WTC11 (cell line): ENCODE measurements around the gene SPIRE2. TPM values are rescaled to one million over a fixed set of nuclear protein-coding genes. Genes with fewer than 3 reads are reported as not detected.

Experiments
- ATAC-seq: fragments of 200-7000 bp; cut with Tn5 transposase; 2 replicates; pipeline ENCODE4 v1.10.0; 2021; ENCODE audit warnings: mild to moderate bottlenecking, moderate library complexity
- CTCF ChIA-PET: fragments of 300-600 bp; sonication (Branson Sonifier 250); formaldehyde crosslinking; loops from one replicate; lab custom pipeline; 2021; ENCODE audit warnings: antibody characterized with exemption; lab: Charles Lee
- POLR2A ChIA-PET: fragments of 350-600 bp; sonication (Branson Sonifier 250); formaldehyde crosslinking; loops from one replicate; lab custom pipeline; 2021; ENCODE audit warnings: antibody characterized with exemption; lab: Charles Lee
- DNase-seq: peaks from one replicate; pipeline ENCODE4 v3.0.0; 2021; ENCODE audit warnings: low spot score
- H3K27ac Mint-ChIP-seq: 2 replicates; pipeline ENCODE4 v1.8.0; 2021; ENCODE audit warnings: mixed read lengths
- H3K27me3 Mint-ChIP-seq: 2 replicates; pipeline ENCODE4 v1.8.0; 2021; ENCODE audit warnings: low read depth, mild to moderate bottlenecking, moderate library complexity, mixed read lengths
- H3K36me3 Mint-ChIP-seq: 2 replicates; pipeline ENCODE4 v1.8.0; 2021; ENCODE audit warnings: mixed read lengths
- H3K4me1 Mint-ChIP-seq: 2 replicates; pipeline ENCODE4 v1.8.0; 2022; ENCODE audit warnings: mixed read lengths
- H3K4me3 Mint-ChIP-seq: 2 replicates; pipeline ENCODE4 v1.8.0; 2021; ENCODE audit warnings: mild to moderate bottlenecking, moderate library complexity, mixed read lengths
- H3K9me3 Mint-ChIP-seq: 2 replicates; pipeline ENCODE4 v1.8.0; 2021; ENCODE audit warnings: mixed read lengths
- ESRRA ChIP-seq: sonication (generic); formaldehyde crosslinking; IDR thresholded peaks from 2 replicates; pipeline ENCODE4 v1.8.1; 2022; ENCODE audit warnings: mild to moderate bottlenecking, missing genetic modification reagents, borderline replicate concordance
- FOXJ3 ChIP-seq: sonication (generic); formaldehyde crosslinking; IDR thresholded peaks from 2 replicates; pipeline ENCODE4 v1.9.0; 2021; ENCODE audit warnings: missing genetic modification reagents, mild to moderate bottlenecking, borderline replicate concordance
- FOXK1 ChIP-seq: sonication (generic); formaldehyde crosslinking; IDR thresholded peaks from 2 replicates; pipeline ENCODE4 v1.8.0; 2022; ENCODE audit warnings: mild to moderate bottlenecking, moderate library complexity, missing genetic modification reagents
- GABPB1 ChIP-seq: sonication (generic); formaldehyde crosslinking; IDR thresholded peaks from 2 replicates; pipeline ENCODE4 v1.8.1; 2023; ENCODE audit warnings: mild to moderate bottlenecking, missing genetic modification reagents
- HMGA2 ChIP-seq: fragments of 250-450 bp; sonication (Bioruptor Pico); IDR thresholded peaks from 2 replicates; pipeline ENCODE4 v1.4.0; 2021; ENCODE audit warnings: mild to moderate bottlenecking, moderate library complexity
- MYBL2 ChIP-seq: sonication (generic); formaldehyde crosslinking; IDR thresholded peaks from 2 replicates; pipeline ENCODE4 v1.8.1; 2023; ENCODE audit warnings: mild to moderate bottlenecking, moderate library complexity, missing genetic modification reagents
- NFE2L1 ChIP-seq: sonication (generic); formaldehyde crosslinking; IDR thresholded peaks from 2 replicates; pipeline ENCODE4 v1.8.1; 2023; ENCODE audit warnings: missing genetic modification reagents
- RELA ChIP-seq: sonication (generic); formaldehyde crosslinking; IDR thresholded peaks from 2 replicates; pipeline ENCODE4 v1.8.1; 2022; ENCODE audit warnings: missing genetic modification reagents, mild to moderate bottlenecking, borderline replicate concordance
- SMAD4 ChIP-seq: sonication (generic); formaldehyde crosslinking; IDR thresholded peaks from 2 replicates; pipeline ENCODE4 v1.8.0; 2022; ENCODE audit warnings: mild to moderate bottlenecking, missing genetic modification reagents
- TEAD1 ChIP-seq: sonication (generic); formaldehyde crosslinking; IDR thresholded peaks from 2 replicates; pipeline ENCODE4 v1.8.0; 2022; ENCODE audit warnings: mild to moderate bottlenecking, missing genetic modification reagents
- TP53 ChIP-seq: sonication (generic); formaldehyde crosslinking; IDR thresholded peaks from 2 replicates; pipeline ENCODE4 v1.8.1; 2023; ENCODE audit warnings: mild to moderate bottlenecking, missing genetic modification reagents
- USF1 ChIP-seq: sonication (generic); formaldehyde crosslinking; IDR thresholded peaks from 2 replicates; pipeline ENCODE4 v1.8.0; 2022; ENCODE audit warnings: mild to moderate bottlenecking, missing genetic modification reagents
- ZMAT4 ChIP-seq: fragments of 250-450 bp; sonication (Bioruptor Pico); IDR thresholded peaks from 2 replicates; pipeline ENCODE4 v1.9.0; 2021; ENCODE audit warnings: mild to moderate bottlenecking
- ZNF219 ChIP-seq: sonication (generic); formaldehyde crosslinking; IDR thresholded peaks from 2 replicates; pipeline ENCODE4 v1.8.0; 2023; ENCODE audit warnings: missing genetic modification reagents, mild to moderate bottlenecking, borderline replicate concordance
- ZNF232 ChIP-seq: sonication (generic); formaldehyde crosslinking; IDR thresholded peaks from 2 replicates; pipeline ENCODE4 v1.8.0; 2022; ENCODE audit warnings: mild to moderate bottlenecking, missing genetic modification reagents
- ZNF396 ChIP-seq: fragments of 250-450 bp; sonication (Bioruptor Pico); IDR thresholded peaks from 2 replicates; pipeline ENCODE4 v1.8.0; 2021; ENCODE audit warnings: mild to moderate bottlenecking, moderate library complexity, borderline replicate concordance
- ZNF423 ChIP-seq: fragments of 250-450 bp; sonication (Bioruptor Pico); IDR thresholded peaks from 2 replicates; pipeline ENCODE4 v2.1.2; 2022; ENCODE audit warnings: mild to moderate bottlenecking, moderate library complexity
- total RNA-seq: library from RNA; stranded (reverse); gene quantifications from 3 replicates; pipeline ENCODE4 v1.2.3, GENCODE V29; 2021
- TF ChIP-seq, protein P1 (sequence below): sonication (generic); formaldehyde crosslinking; IDR thresholded peaks from 2 replicates; pipeline ENCODE4 v1.8.0; 2023; ENCODE audit warnings: missing genetic modification reagents, mild to moderate bottlenecking, borderline replicate concordance
- TF ChIP-seq, protein P2 (sequence below): sonication (generic); formaldehyde crosslinking; IDR thresholded peaks from 2 replicates; pipeline ENCODE4 v1.8.1; 2023; ENCODE audit warnings: mild to moderate bottlenecking, moderate library complexity, missing genetic modification reagents
- TF ChIP-seq, protein P3 (sequence below): sonication (generic); formaldehyde crosslinking; IDR thresholded peaks from 2 replicates; pipeline ENCODE4 v1.8.1; 2022; ENCODE audit warnings: missing genetic modification reagents, borderline replicate concordance
- TF ChIP-seq, protein P4 (sequence below): sonication (generic); formaldehyde crosslinking; IDR thresholded peaks from 2 replicates; pipeline ENCODE4 v1.8.1; 2022; ENCODE audit warnings: mild to moderate bottlenecking, missing genetic modification reagents, moderate library complexity, borderline replicate concordance

The SPIRE2 gene
- total RNA-seq, 1 experiment from 2014 or later: 19.7 TPM

GRCh38 chr16:89796104-89796503 is 32.2 kb upstream of the SPIRE2 start (continued):
- TF ChIP-seq, protein P1, sequence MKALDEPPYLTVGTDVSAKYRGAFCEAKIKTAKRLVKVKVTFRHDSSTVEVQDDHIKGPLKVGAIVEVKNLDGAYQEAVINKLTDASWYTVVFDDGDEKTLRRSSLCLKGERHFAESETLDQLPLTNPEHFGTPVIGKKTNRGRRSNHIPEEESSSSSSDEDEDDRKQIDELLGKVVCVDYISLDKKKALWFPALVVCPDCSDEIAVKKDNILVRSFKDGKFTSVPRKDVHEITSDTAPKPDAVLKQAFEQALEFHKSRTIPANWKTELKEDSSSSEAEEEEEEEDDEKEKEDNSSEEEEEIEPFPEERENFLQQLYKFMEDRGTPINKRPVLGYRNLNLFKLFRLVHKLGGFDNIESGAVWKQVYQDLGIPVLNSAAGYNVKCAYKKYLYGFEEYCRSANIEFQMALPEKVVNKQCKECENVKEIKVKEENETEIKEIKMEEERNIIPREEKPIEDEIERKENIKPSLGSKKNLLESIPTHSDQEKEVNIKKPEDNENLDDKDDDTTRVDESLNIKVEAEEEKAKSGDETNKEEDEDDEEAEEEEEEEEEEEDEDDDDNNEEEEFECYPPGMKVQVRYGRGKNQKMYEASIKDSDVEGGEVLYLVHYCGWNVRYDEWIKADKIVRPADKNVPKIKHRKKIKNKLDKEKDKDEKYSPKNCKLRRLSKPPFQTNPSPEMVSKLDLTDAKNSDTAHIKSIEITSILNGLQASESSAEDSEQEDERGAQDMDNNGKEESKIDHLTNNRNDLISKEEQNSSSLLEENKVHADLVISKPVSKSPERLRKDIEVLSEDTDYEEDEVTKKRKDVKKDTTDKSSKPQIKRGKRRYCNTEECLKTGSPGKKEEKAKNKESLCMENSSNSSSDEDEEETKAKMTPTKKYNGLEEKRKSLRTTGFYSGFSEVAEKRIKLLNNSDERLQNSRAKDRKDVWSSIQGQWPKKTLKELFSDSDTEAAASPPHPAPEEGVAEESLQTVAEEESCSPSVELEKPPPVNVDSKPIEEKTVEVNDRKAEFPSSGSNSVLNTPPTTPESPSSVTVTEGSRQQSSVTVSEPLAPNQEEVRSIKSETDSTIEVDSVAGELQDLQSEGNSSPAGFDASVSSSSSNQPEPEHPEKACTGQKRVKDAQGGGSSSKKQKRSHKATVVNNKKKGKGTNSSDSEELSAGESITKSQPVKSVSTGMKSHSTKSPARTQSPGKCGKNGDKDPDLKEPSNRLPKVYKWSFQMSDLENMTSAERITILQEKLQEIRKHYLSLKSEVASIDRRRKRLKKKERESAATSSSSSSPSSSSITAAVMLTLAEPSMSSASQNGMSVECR (CRISPR knock-in tag): no peak
- TF ChIP-seq TP53 (CRISPR knock-in tag): no peak
- TF ChIP-seq TEAD1 (CRISPR knock-in tag): no peak
- TF ChIP-seq, all 79 proteins: peak for 0

- H3K4me1 Mint-ChIP-seq: no peaks in the 10 kb centered on the region
- 0 out of 2 replicates have a peak overlapping the region, but pooled peaks have one; percentile 32 for H3K27ac Mint-ChIP-seq
- H3K4me3 Mint-ChIP-seq: no peak overlapping the region
- no peaks in the 10 kb centered on the region for H3K27me3 Mint-ChIP-seq
- no peaks in the 10 kb centered on the region for H3K9me3 Mint-ChIP-seq
- CTCF ChIA-PET: no interaction called here
- POLR2A ChIA-PET: no interaction called here
- H3K36me3 Mint-ChIP-seq: peaks cover 57% of the 10 kb centered on the region
- no peak for TF ChIP-seq ZNF219 (CRISPR knock-in tag)
- no peak for ATAC-seq
- DNase-seq: no peak
Observed at GRCh38 chr16:89798126-89798525, 30.1 kb upstream of the SPIRE2 start.

- H3K27me3 Mint-ChIP-seq: no peaks in the 10 kb centered on the region
- H3K9me3 Mint-ChIP-seq: no peaks in the 10 kb centered on the region
- ChIA-PET CTCF (no interaction called here), POLR2A (no interaction called here)
- DNase-seq (no peak), ATAC-seq (no peak)
- H3K4me1 Mint-ChIP-seq: no peaks in the 10 kb centered on the region
- no peak overlapping the region for H3K4me3 Mint-ChIP-seq
- TF ChIP-seq, protein P2, sequence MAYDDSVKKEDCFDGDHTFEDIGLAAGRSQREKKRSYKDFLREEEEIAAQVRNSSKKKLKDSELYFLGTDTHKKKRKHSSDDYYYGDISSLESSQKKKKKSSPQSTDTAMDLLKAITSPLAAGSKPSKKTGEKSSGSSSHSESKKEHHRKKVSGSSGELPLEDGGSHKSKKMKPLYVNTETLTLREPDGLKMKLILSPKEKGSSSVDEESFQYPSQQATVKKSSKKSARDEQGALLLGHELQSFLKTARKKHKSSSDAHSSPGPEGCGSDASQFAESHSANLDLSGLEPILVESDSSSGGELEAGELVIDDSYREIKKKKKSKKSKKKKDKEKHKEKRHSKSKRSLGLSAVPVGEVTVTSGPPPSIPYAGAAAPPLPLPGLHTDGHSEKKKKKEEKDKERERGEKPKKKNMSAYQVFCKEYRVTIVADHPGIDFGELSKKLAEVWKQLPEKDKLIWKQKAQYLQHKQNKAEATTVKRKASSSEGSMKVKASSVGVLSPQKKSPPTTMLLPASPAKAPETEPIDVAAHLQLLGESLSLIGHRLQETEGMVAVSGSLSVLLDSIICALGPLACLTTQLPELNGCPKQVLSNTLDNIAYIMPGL (CRISPR knock-in tag): no peak
- TF ChIP-seq HMGA2 (CRISPR knock-in tag): no peak
- TF ChIP-seq FOXJ3 (CRISPR knock-in tag): no peak
- TF ChIP-seq ZNF219 (CRISPR knock-in tag): no peak
- no peak for TF ChIP-seq ZNF423 (CRISPR knock-in tag)
- no peak for TF ChIP-seq GABPB1
- TF ChIP-seq ESRRA: no peak
- TF ChIP-seq FOXK1 (CRISPR knock-in tag): no peak
- no peak for TF ChIP-seq NFE2L1
- TF ChIP-seq USF1 (CRISPR knock-in tag): no peak
- H3K27ac Mint-ChIP-seq: no peak overlapping the region
- H3K36me3 Mint-ChIP-seq: peaks cover 60% of the 10 kb centered on the region
Observed at GRCh38 chr16:89798832-89799370, 29.4 kb upstream of the SPIRE2 start.

- DNase-seq: no peak
- POLR2A ChIA-PET: interaction anchor here (0.7 kb wide), 1 partner anchor 61 kb away, joined by 3 read pairs; no protein-coding TSS in a partner anchor
- TF ChIP-seq, protein P3, sequence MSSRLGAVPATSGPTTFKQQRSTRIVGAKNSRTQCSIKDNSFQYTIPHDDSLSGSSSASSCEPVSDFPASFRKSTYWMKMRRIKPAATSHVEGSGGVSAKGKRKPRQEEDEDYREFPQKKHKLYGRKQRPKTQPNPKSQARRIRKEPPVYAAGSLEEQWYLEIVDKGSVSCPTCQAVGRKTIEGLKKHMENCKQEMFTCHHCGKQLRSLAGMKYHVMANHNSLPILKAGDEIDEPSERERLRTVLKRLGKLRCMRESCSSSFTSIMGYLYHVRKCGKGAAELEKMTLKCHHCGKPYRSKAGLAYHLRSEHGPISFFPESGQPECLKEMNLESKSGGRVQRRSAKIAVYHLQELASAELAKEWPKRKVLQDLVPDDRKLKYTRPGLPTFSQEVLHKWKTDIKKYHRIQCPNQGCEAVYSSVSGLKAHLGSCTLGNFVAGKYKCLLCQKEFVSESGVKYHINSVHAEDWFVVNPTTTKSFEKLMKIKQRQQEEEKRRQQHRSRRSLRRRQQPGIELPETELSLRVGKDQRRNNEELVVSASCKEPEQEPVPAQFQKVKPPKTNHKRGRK (CRISPR knock-in tag): no peak
- TF ChIP-seq RELA (CRISPR knock-in tag): no peak
- TF ChIP-seq ZNF423 (CRISPR knock-in tag): no peak
- TF ChIP-seq, protein P4, sequence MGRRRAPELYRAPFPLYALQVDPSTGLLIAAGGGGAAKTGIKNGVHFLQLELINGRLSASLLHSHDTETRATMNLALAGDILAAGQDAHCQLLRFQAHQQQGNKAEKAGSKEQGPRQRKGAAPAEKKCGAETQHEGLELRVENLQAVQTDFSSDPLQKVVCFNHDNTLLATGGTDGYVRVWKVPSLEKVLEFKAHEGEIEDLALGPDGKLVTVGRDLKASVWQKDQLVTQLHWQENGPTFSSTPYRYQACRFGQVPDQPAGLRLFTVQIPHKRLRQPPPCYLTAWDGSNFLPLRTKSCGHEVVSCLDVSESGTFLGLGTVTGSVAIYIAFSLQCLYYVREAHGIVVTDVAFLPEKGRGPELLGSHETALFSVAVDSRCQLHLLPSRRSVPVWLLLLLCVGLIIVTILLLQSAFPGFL: no peak
- TF ChIP-seq MYBL2 (CRISPR knock-in tag): no peak
- TF ChIP-seq ZMAT4 (CRISPR knock-in tag): no peak
- TF ChIP-seq SMAD4: no peak
- TF ChIP-seq ZNF232 (CRISPR knock-in tag): no peak
- TF ChIP-seq ZNF396: no peak
Observed at GRCh38 chr16:89801800-89802199, 26.5 kb upstream of the SPIRE2 start.

More at GRCh38 chr16:89801800-89802199, 26.5 kb upstream of the SPIRE2 start:
- H3K27ac Mint-ChIP-seq: no peak overlapping the region
- no peaks in the 10 kb centered on the region for H3K27me3 Mint-ChIP-seq
- no peaks in the 10 kb centered on the region for H3K9me3 Mint-ChIP-seq
- ATAC-seq: no peak
- H3K4me3 Mint-ChIP-seq: no peak overlapping the region
- no peaks in the 10 kb centered on the region for H3K4me1 Mint-ChIP-seq
- peaks cover 60% of the 10 kb centered on the region for H3K36me3 Mint-ChIP-seq
- CTCF ChIA-PET: interaction anchor here (0.7 to 1.8 kb wide), 2 partner anchors 10 to 108 kb away, joined by 3 to 4 read pairs; no protein-coding TSS in a partner anchor
